Measurements from ENCODE around the gene R3HDM2. TPM values are rescaled to one million over a fixed set of nuclear protein-coding genes. Genes with fewer than 3 reads are reported as not detected.
"Not testable (repeated sequence)": the region's sequence is repeated elsewhere in the genome, so short reads cannot be mapped to it uniquely, and the experiment has no call there.

The R3HDM2 gene
- total and polyA plus RNA-seq, 12 donors = 21.9 to 91.9 (median 43.2) TPM

- TF ChIP-seq POLR2A (IDR thresholded peaks at IDR 0.05) (no peak), CTCF (IDR thresholded peaks at IDR 0.05) (no peak)
- Histone ChIP-seq H3K27me3 (no peaks in the 10 kb centered on the region), H3K27ac (no peak overlapping the region), H3K4me3 (no peak overlapping the region), H3K9me3 (replicated peaks in 1 of 3) (no peaks in the 10 kb centered on the region), H3K36me3 (replicated peaks in 1 of 2) (no peaks in the 10 kb centered on the region), H3K4me1 (replicated peaks in 1 of 2) (no peaks in the 10 kb centered on the region)
- DNase-seq = no peak
- WGBS, 4 donors = 84 to 97% (median 93%) methylated on average over 6 of the region's 6 CpGs
- intact Hi-C loops (cut with DNase I) = no loop called here
These were observed 15.6 kb upstream of the R3HDM2 start for GRCh38 chr12:57446292-57446960.

- Histone ChIP-seq H3K36me3 (replicated peaks in 1 of 2) (no peaks in the 10 kb centered on the region), H3K4me3 (no peak overlapping the region), H3K27me3 (no peaks in the 10 kb centered on the region), H3K27ac (no peak overlapping the region), H3K9me3 (replicated peaks in 1 of 3) (no peaks in the 10 kb centered on the region), H3K4me1 (replicated peaks in 1 of 2) (no peaks in the 10 kb centered on the region)
- 74 to 88% (median 81%) methylated on average over 5 of the region's 5 CpGs for WGBS, 4 donors
- TF ChIP-seq CTCF (IDR thresholded peaks at IDR 0.05) = no peak
- no peak for TF ChIP-seq POLR2A (IDR thresholded peaks at IDR 0.05)
- intact Hi-C loops (cut with DNase I) = no loop called here
- no peak for DNase-seq
These were observed 13.9 kb upstream of the R3HDM2 start for GRCh38 chr12:57444744-57445143.

GRCh38 chr12:57444337-57444736 lies 13.5 kb upstream of the R3HDM2 start:
- H3K9me3 ChIP-seq (replicated peaks in 1 of 3); H3K27me3 ChIP-seq; H3K4me1 ChIP-seq (replicated peaks in 1 of 2); H3K36me3 ChIP-seq (replicated peaks in 1 of 2); intact Hi-C loops (cut with DNase I); DNase-seq; H3K4me3 ChIP-seq; H3K27ac ChIP-seq: not testable (repeated sequence)
- 77 to 84% (median 80%) methylated on average over 6 of the region's 6 CpGs for WGBS, 4 donors

DNA sequence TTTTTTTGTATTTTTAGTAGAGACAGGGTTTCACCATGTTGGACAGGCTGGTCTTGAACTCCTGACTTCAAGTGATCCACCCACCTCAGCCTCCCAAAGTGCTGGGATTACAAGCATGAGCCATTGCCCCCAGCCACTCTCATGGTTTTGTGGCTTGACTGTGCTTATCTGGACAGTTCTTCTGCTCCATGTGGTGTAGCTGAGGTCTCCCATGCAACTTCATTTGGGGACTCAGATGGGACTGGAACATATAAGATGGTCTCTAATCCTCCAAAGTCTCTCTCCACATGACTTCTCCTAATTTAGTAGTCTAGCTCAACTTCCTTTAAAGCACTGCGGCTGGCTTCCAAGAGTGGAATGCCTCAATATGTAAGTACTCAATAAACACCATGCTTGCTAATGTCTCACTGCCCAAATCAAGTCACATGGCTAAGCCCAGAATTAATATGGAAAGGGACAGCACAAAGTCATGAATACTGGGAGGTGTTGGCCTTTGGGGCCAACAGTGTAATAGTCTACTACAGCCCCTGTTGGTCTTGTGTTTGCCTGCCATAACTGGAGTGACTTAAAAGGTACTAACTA lies 11.1 kb upstream of the R3HDM2 start:
- no peaks in the 10 kb centered on the region for H3K36me3 ChIP-seq (replicated peaks in 1 of 2)
- DNase-seq = no peak
- WGBS, 4 donors = 38 to 100% (median 73%) methylated on average over 1 of the region's 1 CpG

GRCh38 chr12:57441393-57441792 lies 10.6 kb upstream of the R3HDM2 start:
- H3K4me1 ChIP-seq (replicated peaks in 1 of 2); H3K4me3 ChIP-seq; DNase-seq; H3K36me3 ChIP-seq (replicated peaks in 1 of 2); H3K9me3 ChIP-seq (replicated peaks in 1 of 3); H3K27ac ChIP-seq; H3K27me3 ChIP-seq; intact Hi-C loops (cut with DNase I): not testable (repeated sequence)
- WGBS, 4 donors = 72 to 95% (median 84%) methylated on average over 2 of the region's 2 CpGs

More for the DNA sequence above, 11.1 kb upstream of the R3HDM2 start:
- TF ChIP-seq POLR2A (IDR thresholded peaks at IDR 0.05) (no peak), CTCF (IDR thresholded peaks at IDR 0.05) (no peak)
- Histone ChIP-seq H3K4me1 (replicated peaks in 1 of 2) (no peaks in the 10 kb centered on the region), H3K27me3 (no peaks in the 10 kb centered on the region), H3K27ac (no peak overlapping the region), H3K4me3 (no peak overlapping the region), H3K9me3 (replicated peaks in 1 of 3) (no peaks in the 10 kb centered on the region)
- intact Hi-C loops (cut with DNase I) = no loop called here

All from adrenal gland (tissue), 12 donors.